HG03066 (cell line): ENCODE results near the gene TFB1M.
"Not testable (repeated sequence)": the region's sequence is repeated elsewhere in the genome, so short reads cannot be mapped to it uniquely, and the experiment has no call there.

Experiments used
- ATAC-seq: cut with Tn5 transposase; IDR thresholded peaks from one replicate; pipeline ENCODE4 v1.9.1; 2021; ENCODE audit warnings: low read depth; ENCODE audit not compliant: unreplicated experiment

TFB1M gene

DNA sequence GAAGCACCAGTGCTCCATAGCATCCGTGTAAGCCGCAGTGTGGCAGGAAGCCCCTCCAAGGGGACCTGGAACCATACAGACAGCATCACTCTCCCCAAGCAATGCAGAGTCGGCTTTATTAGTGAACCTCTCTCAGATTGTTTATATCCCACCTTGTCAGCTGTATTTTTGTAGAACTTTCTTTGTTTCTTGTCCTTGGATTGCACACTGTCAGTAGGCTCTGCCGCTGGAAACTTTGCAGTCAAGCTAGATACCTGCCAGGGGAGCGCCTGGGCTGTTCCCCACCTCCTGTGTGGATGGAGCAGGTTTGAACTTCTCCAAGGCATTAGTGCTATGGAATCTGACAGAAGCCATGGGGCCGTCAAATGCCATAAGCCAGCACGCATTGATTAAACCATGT lies 69.1 kb downstream of the TFB1M start:
- no peak for ATAC-seq

DNA sequence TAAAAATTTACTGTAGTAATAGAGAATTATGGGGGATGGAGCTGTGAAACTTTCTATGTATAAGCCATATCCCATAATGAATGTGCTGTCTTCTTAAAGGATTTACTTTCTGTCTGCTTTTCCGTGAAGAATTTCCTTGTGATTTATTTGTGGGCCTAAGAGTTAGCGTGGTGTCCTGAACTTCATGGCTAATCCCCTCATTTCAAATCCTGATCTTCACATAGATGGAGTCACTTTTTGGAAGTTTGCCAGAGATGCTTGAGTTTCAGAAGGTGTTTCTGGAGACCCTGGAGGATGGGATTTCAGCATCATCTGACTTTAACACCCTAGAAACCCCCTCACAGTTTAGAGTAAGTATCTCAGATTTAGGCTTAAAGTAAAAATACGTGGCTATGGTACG lies 69.8 kb downstream of the TFB1M start:
- ATAC-seq = no peak

DNA sequence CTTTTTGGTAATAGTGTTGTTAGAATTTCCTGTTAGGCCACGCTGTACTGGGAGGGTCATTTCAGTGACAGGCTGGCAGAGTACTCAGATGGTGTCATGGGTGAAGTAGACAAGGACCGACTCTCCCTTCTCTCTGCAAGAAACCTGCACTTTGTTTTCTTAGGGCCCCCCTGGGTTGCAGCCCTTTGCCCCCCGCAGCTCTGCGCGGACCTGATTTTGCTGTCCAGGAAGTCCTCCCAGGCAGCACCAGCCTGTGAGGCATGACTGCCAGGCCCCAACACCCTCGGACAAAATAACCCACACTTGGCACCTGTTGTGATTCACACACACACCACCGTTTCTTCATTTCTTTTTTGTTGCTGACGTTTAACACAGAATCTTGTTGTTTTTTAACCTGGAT lies 72.3 kb downstream of the TFB1M start:
- ATAC-seq = no peak

DNA sequence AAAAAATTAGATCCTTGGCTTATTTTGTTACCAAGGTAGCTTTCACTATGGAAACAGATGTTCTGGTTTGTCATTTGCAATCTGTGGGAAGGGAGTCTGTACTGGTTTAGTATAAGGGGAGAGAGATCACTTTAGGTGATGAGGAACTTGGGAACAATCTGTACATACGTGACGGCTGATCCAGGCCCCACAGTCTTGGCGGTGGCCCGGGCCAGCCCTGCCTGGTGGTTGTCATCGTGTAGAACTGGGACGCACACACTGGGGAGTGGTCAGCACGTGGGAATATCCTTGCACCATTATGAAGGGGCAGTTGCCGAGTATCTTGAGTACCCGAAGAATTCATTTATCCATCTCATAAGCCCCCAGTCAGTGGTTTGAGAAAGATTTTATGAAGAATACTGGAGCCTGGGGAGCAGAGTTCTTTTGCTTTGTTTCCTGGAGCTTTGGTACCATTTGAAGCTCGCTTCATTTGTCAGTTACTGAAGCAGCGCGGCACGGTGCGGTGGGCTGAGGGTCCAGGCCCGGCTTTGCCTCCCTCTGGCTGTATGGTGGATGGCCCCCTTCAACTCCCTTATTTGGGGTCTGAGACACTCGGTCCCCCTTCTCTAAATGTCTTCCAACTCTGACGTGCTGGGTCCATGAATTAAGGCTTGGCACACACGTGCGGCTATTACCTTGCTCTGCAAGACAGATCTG lies 73.2 kb downstream of the TFB1M start:
- ATAC-seq = no peak

DNA sequence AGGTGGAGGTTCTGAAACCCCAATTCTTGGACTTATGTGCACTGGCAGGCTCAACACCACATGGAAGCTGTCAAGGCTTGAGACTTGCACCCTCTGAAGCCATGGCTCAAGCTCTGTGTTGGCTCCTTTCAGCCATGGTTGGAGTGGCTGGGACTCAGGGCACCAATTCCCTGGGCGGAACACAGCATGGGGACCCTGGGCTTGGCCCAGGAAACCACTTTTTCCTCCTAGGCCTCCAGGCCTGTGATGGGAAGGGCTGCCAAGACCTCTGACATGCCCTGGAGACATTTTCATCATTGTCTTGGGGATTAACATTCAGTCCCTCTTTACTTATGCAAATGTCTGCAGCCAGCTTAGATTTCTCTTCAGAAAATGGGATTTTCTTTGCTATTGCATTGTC lies 76.7 kb downstream of the TFB1M start:
- no peak for ATAC-seq

DNA sequence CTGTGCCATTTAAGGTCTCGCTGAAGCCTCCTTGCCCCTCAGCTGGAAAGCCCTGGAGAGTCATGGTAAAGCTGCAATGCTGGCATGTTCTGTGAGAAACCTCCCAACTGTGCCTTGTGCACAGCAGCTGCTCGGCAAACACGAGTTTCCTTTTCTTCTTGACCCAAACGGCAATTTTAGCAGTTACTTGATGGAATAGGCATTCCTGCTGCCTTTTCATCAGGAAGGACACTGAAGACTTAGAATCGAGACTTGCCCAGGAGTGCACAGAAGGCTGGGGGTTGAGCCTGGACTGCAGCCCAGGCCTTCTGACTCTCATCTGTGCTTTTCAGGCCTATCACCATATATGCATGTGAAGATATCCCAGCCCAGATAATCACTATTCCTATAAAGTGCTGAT lies 79.2 kb downstream of the TFB1M start:
- no peak for ATAC-seq

DNA sequence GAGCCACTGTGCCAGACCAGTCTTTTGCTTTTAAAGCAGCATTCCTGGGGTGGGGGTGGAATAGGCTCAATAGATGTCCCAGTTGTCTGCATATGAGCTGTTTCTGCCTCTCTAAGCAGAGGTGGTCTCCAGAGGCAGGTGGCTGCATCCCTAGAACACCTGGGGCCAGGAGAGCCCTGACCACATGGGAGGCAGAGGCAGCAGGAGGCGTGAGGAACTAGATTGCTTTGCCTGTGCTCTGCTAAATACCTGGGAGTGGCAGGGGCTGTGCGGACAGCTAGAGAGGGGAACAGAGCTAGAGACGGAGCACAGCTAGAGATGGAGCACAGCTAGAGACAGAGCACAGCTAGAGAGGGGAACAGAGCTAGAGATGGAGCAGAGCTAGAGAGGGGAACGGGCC lies 79.6 kb downstream of the TFB1M start:
- no peak for ATAC-seq

DNA sequence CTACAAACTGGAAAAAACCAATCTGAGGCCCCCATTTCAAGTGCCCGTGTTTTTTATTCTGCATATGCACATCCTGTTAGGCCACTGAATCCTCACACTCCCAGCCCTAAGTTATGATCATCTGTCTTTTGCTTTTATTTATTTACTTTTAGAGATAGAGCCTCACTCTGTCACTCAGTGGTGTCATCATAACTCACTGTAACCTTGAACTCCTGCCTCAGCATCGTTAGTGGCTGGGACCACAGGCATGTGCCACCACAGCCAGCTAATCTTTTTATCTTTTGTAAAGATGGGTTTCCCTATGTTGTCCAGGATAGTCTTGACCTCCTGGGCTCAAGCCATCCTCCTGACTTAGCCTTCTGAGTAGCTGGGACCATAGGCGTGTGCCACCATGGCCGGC lies 80.1 kb downstream of the TFB1M start:
- ATAC-seq = no peak

DNA sequence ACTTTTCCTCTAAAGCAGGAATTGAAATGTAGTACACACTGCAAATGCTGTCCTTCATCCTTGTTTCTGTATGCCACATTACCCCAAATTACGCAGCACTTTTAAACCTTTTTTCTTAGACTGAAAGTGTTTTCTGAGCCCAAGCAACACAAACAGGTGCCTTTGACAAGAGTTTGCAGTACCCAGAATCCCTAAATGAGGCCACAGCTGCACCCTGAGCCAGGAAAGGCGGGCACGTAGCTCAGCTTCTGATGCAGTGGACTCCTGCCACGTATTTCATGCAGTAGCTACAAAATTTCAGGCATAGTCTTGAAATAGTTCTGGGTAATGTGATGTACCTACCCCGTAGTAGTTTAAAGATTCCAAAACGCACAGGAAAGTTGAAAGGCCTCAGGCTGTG lies 81.4 kb downstream of the TFB1M start:
- no peak for ATAC-seq

DNA sequence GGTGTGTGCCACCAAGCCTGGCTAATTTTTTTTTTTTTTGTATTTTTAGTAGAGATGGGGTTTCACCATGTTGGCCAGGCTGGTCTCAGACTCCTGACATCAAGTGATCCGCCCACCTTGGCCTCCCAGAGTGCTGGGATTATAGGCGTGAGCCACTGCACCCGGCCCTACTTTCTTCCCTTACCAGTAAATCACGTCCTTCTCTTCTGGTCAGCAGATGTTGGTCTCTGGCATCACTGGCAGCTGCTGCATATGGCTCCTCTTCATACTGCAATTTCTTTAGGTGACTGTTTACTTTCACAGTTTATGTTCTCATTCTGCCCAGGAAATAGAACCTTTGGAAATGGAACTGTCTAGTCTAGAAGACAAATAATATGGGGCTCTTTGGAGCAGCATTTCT lies 83.3 kb downstream of the TFB1M start:
- ATAC-seq = not testable (repeated sequence)

DNA sequence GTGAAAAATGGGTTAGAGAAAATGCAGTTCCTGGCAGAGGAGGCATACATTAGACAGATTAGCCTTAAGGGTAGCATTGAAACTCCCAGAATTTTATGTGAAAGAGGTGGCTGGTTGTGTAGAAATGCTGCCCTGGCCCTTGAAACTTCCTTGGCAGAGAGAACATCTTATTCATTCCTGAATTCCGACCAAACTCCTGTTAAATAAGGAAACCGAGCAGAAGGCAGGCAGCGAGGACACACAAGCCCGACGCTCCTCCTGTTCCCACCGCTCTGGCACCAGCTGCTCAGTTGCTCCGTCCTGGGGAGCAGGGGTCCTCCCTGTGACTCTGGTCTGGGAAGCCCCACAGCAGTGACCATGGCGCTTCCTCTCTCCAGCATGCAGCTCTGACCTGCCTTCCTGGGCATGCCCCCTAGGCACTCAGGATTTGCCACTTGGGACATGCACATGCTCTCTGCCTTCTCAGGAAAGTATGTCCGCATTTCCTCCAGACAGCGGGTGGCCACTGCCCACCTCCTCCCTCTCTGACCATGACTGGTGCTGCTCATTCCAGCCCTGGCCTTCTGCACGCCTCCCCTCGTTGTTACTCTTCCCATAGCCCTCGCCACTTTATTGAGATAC lies 85.6 kb downstream of the TFB1M start:
- ATAC-seq = no peak

DNA sequence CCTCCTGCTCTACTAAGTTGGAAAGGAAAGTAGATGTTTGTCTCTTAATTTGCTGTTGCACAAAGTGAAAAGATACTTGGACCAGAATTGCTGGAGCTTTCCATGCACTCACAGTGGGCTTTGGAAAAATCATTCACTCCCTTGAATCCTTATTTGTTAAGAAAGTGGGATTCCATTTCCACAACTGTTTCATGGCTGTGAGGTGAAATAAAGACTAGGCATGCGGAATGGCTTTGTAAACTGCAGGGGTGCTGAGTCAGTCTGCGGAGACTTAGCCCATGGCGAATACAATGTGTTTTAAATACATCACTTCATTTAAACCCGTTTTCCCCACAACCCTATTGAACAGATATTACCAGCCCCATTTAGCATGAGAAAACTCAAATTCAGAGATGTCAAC lies 87.2 kb downstream of the TFB1M start:
- ATAC-seq = no peak

DNA sequence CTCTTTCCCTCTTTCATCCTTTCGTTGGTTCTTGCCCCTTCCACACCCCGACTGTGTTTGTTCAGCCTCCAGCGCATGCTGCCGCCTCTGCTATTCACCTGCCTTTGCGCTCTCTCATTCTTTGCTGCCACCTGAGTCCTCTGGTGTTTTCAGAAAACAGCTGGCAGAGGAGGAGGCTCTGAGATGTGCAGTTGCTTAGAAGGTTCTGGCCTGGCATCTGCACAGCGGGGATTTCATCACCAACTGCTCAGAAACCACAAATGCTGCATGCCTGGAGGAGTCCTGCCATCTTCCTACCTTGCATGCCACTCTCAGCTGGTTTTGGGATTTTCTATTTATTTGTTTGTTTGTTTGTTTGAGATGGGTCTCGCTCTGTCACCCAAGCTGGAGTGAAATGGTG lies 89.7 kb downstream of the TFB1M start:
- no peak for ATAC-seq

DNA sequence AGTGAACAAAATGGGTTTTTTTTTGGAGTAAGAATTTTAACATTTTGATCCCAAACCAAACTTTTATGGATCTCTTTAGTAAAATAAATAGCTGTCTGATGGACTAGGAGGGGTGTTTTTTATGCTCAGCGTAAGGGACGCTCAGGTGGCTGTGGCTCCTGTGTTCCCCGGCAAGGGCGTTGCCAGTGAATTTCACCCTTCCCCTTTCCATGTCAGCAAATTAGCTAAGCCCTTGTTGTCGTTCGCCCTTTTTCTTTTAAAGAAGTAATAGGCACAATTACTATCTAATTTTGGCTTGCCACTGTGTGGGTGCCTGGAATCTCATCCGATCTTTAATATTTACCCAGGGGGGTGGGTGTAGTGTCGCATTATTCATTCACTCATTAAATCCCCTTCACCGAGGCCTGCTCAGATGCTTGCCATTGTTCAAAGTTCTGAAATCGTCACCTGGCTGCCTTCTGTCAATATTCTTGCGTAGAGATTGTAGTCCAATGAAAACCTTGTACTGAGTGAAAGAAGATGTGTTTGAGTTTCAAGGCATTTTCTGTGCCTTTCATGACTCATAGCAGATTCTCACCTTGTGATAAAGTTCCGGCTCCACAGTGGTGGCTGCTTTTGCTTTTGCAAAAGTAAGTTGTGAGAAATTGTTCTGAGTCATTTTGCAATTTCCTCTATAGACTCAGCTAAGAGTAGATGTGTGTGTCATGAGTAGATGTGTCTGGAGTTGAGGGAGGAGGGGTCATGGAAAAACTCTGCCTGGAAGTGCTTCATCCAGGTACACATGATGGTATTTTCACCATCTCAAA lies 90.4 kb downstream of the TFB1M start:
- ATAC-seq = peak; percentile 99

DNA sequence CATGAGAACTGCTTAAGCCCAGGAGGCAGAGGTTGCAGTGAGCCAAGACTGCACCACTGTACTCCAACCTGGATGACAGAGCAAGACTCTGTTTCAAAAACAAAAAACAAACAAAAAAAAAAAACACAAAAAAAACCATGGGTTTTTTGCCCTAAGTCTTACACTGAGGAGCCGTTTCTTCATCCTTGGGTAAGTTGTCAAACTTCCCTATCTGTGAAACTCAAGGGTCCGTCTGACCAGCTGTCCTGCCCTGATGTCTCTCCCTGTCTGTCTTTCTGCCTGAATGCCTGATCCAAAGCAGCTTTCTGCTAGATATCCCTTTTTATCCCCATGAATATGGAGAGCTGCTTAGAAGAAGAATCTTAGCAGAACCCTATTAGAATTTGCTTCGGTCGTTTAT lies 91.8 kb downstream of the TFB1M start:
- no peak for ATAC-seq

DNA sequence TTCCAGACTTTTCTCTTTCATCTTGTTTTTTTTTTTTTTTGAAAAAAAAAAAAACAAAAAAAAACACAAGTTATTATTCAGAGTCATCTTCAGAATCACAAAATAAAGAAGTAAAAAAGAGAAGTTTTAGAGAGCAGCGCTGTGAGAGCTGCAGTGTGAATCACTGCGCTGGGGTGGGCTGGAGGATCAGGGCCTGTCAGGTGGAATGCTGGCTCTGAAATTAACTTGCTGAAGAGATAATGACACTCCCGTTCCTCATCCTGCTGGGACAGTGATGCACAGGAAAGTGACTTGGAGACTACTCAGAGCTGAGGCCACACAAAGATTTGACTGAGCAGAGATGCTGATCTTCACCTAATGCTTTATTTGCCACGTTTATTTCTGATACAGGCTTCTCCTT lies 93.2 kb downstream of the TFB1M start:
- no peak for ATAC-seq

DNA sequence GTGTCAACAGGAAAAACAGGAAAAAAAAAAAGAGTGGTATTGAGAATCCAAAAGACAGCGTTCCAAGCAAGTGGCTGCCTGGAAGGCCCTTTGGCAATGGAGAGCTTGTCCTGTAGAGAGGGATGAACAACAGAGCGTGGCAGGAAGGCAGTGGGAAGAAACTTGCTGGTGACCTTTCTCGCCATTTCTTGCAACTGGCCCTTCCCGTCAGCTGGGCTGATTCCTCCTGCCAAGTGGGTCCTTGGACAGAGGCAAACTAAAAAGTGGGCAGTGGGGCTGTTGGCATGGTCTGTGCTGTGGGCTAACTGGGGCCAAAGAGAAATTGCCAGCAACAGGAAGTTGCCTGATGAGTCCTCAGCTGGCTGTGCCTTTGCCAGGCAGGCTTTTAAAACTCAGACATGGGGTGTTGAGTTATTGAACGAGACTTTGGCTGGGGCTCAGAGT lies 94.4 kb downstream of the TFB1M start:
- ATAC-seq = no peak

DNA sequence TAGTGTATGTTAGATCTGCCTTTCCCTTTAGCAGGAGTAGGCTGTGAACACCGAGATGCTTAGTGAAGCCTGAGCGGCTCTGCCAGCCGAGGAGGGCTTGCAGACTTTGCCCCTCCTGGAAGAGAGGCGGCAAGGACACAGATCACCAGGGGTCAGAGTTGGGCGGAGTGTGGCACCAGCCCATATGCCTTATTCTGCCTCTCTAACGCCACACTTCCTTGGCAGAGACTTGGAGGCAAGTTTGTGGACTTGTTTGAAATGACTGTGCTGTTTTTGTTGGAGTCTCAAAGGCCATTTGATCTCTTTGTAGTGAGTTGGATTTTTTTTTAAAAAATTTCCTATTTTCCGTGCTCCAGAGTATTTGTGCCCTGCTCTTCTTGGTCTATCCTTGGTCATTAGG lies 95.0 kb downstream of the TFB1M start:
- no peak for ATAC-seq

DNA sequence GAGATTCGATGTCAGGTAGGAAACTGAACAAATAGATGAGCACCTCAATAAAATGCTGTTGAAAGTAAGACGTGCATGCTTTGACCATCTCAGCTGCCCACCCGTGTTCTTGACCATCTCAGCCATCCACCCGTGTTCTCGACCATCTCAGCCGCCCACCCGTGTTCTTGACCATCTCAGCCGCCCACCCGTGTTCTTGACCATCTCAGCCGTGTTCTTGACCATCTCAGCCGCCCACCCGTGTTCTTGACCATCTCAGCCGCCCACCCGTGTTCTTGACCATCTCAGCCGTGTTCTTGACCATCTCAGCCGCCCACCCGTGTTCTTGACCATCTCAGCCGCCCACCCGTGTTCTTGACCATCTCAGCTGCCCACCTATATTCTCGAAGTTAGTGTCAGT lies 95.6 kb downstream of the TFB1M start:
- ATAC-seq = not testable (repeated sequence)

DNA sequence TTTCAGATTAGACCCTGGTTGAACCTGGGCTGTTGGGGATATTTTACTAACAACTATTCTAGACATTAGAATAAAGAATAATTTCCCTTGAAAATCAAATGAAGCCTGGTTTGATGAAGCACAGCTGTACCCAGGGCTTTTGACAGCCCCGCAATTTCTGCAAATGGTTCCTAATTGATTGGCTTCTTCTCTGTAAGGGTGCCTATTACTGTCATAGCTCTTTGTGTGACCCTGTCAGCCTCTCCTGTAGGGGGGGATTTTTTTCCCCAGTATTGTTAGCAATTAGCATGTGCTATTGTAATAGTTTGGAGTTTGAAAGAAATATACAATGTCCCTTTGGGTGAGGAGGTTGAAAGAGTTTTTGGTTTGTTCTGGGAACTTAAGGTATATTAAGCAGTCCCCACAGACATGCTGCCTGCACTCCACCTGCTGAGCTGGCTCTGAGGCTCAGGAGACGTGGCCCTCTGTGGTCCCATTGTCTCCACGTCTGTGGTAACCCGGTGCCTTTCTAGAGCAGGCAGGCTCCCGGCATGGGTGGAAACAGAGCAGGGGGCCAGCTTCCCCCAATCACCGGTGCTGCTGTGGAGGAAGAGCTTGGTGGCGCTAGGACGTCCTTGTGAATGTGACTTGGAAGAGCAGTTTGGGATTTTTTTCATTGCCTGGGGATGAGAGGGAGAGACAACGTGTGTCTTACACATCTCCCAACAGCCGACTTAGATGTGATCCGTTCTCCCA lies 97.8 kb downstream of the TFB1M start:
- no peak for ATAC-seq

DNA sequence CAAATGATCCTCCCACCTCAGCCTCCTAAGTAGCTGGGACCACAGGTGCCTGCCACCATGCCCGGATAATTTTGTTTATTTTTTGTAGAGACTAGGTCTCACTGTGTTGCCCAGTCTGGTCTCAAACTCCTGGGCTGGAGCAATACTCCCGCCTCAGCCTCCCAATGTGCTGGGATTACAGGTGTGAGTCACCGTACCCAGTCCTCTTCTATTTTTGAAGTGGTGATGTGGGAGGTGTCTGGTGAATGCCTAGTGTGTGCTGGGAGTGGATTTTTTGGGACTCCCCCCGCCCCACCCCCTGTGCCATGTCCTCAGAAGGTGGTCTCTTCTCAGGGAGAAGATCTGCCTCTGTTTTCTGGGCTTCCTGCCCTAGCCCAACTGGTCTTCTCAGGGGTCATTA lies 98.4 kb downstream of the TFB1M start:
- ATAC-seq = no peak
